Renal cortex interstitium (tissue), 11 donors: ENCODE results near the gene PTPMT1. TPM values are rescaled to one million over a fixed set of nuclear protein-coding genes. Genes with fewer than 3 reads are reported as not detected.
"Not testable (repeated sequence)": the region's sequence is repeated elsewhere in the genome, so short reads cannot be mapped to it uniquely, and the experiment has no call there.

Source experiments
- DNase-seq, 11 donors: peaks; one replicate each; pipeline ENCODE4 v3.0.0-alpha.2; 2013; ENCODE audit warnings: low read depth in 9 of 11, low spot score in 4 of 11; ENCODE audit errors: extremely low read depth in 1 of 11
- polyA plus RNA-seq, 3 donors: library from polyadenylated mRNA; unstranded; fragments of 120-200 nt; gene quantifications; one replicate each; pipeline ENCODE4 v1.2.1, GENCODE V29; 2013; ENCODE audit not compliant: insufficient read length in 3 of 3

The PTPMT1 gene
- polyA plus RNA-seq, 3 donors: 47.0 to 59.2 (median 51.9) TPM

- DNase-seq: no peak
Observed at GRCh38 chr11:47532597-47533213, 32.7 kb upstream of the PTPMT1 start.

- DNase-seq: no peak
Observed at GRCh38 chr11:47533690-47534151, 31.7 kb upstream of the PTPMT1 start.

- DNase-seq: no peak
Observed at GRCh38 chr11:47534704-47535251, 30.6 kb upstream of the PTPMT1 start.

- DNase-seq: no peak
Observed at GRCh38 chr11:47536915-47537314, 28.5 kb upstream of the PTPMT1 start.

GRCh38 chr11:47538741-47539565 is 26.4 kb upstream of the PTPMT1 start:
- no peak for DNase-seq

GRCh38 chr11:47539681-47540039 is 25.7 kb upstream of the PTPMT1 start:
- DNase-seq: no peak

- no peak for DNase-seq
Observed at GRCh38 chr11:47541070-47541469, 24.3 kb upstream of the PTPMT1 start.

GRCh38 chr11:47545298-47545697 is 20.1 kb upstream of the PTPMT1 start:
- no peak for DNase-seq

- DNase-seq: not testable (repeated sequence)
Observed at GRCh38 chr11:47546274-47546673, 19.1 kb upstream of the PTPMT1 start.

- no peak for DNase-seq
Observed at GRCh38 chr11:47550288-47551047, 14.9 kb upstream of the PTPMT1 start.

- no peak for DNase-seq
Observed at GRCh38 chr11:47551086-47551485, 14.3 kb upstream of the PTPMT1 start.

- DNase-seq: peak in 5 of 11 donors; percentile 22 to 38 (median 34)
Observed at GRCh38 chr11:47552056-47552565, 13.3 kb upstream of the PTPMT1 start.

GRCh38 chr11:47552566-47553405 is 12.6 kb upstream of the PTPMT1 start, which contains the start of gene CELF1:
Gene CELF1 (minus strand): TSS chr11:47553132. CDS start chr11:47499523, 53,609 bp downstream.
- peak; percentile 63 to 91 (median 87) for DNase-seq

- DNase-seq: peak in 1 of 11 donors; percentile 64
Observed at GRCh38 chr11:47553406-47553743, 12.0 kb upstream of the PTPMT1 start.

- not testable (repeated sequence) for DNase-seq
Observed at GRCh38 chr11:47557004-47557403, 8.4 kb upstream of the PTPMT1 start.

GRCh38 chr11:47558695-47559094 is 6.7 kb upstream of the PTPMT1 start:
- no peak for DNase-seq

- no peak for DNase-seq
Observed at GRCh38 chr11:47560426-47560825, 5.0 kb upstream of the PTPMT1 start.

GRCh38 chr11:47562393-47562792 is 3.0 kb upstream of the PTPMT1 start:
- DNase-seq: not testable (repeated sequence)
